ENCODE data around the gene ADAM12.

- TF ChIP-seq, protein P1, sequence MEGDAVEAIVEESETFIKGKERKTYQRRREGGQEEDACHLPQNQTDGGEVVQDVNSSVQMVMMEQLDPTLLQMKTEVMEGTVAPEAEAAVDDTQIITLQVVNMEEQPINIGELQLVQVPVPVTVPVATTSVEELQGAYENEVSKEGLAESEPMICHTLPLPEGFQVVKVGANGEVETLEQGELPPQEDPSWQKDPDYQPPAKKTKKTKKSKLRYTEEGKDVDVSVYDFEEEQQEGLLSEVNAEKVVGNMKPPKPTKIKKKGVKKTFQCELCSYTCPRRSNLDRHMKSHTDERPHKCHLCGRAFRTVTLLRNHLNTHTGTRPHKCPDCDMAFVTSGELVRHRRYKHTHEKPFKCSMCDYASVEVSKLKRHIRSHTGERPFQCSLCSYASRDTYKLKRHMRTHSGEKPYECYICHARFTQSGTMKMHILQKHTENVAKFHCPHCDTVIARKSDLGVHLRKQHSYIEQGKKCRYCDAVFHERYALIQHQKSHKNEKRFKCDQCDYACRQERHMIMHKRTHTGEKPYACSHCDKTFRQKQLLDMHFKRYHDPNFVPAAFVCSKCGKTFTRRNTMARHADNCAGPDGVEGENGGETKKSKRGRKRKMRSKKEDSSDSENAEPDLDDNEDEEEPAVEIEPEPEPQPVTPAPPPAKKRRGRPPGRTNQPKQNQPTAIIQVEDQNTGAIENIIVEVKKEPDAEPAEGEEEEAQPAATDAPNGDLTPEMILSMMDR (conservative IDR thresholded peaks at IDR 0.05): no peak
- TF ChIP-seq EZH2 (IDR thresholded peaks at IDR 0.05; ENCODE audit: low read depth): no peak
Observed at GRCh38 chr10:126336801-126337200, 51.5 kb downstream of the ADAM12 start.
